Measurements from ENCODE around the gene SMAP1. TPM values are rescaled to one million over a fixed set of nuclear protein-coding genes. Genes with fewer than 3 reads are reported as not detected.

The SMAP1 gene
- total RNA-seq, 1 donor from 2014 or later: 21.7 TPM

DNA sequence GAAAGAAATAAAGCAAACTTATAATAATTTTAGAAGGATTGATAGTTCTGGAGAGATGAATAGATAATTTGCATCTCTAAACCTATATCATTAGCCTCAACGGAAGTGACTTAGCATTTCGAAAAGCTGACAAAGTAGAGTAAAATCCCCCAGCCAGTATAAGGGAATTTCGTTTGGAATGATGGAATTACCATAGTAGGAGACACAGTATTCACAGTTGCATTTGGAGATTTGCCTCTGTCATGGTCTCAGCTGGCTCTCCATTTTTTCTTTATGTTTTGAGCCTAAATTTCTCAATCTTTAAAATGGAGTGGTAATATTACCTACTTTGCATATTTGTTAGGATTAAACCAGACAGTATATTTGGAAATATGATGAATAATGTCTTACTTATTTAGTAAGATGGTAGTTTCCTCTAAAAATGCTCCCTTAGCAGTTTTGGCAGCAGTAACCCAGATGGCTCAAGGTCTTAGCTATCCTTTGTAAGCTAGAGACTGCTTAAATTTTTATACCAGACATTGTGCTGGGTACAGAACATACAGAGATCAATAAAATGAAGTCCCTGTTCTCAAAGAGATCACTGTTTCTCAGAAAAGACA, 58.2 kb downstream of the SMAP1 start:
- intact Hi-C loops (cut with DNase I): no loop called here
- H3K4me3 ChIP-seq: no peak overlapping the region
- TF ChIP-seq, protein P1, sequence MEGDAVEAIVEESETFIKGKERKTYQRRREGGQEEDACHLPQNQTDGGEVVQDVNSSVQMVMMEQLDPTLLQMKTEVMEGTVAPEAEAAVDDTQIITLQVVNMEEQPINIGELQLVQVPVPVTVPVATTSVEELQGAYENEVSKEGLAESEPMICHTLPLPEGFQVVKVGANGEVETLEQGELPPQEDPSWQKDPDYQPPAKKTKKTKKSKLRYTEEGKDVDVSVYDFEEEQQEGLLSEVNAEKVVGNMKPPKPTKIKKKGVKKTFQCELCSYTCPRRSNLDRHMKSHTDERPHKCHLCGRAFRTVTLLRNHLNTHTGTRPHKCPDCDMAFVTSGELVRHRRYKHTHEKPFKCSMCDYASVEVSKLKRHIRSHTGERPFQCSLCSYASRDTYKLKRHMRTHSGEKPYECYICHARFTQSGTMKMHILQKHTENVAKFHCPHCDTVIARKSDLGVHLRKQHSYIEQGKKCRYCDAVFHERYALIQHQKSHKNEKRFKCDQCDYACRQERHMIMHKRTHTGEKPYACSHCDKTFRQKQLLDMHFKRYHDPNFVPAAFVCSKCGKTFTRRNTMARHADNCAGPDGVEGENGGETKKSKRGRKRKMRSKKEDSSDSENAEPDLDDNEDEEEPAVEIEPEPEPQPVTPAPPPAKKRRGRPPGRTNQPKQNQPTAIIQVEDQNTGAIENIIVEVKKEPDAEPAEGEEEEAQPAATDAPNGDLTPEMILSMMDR (IDR thresholded peaks at IDR 0.05): no peak
- H3K9me3 ChIP-seq: no peaks in the 10 kb centered on the region
- H3K27ac ChIP-seq: no peak overlapping the region
- peaks cover 5% of the 10 kb centered on the region for H3K4me1 ChIP-seq
- ATAC-seq (no peak), DNase-seq (no peak)
- H3K27me3 ChIP-seq (ENCODE audit: low read depth): no peaks in the 10 kb centered on the region
- no peaks in the 10 kb centered on the region for H3K36me3 ChIP-seq

DNA sequence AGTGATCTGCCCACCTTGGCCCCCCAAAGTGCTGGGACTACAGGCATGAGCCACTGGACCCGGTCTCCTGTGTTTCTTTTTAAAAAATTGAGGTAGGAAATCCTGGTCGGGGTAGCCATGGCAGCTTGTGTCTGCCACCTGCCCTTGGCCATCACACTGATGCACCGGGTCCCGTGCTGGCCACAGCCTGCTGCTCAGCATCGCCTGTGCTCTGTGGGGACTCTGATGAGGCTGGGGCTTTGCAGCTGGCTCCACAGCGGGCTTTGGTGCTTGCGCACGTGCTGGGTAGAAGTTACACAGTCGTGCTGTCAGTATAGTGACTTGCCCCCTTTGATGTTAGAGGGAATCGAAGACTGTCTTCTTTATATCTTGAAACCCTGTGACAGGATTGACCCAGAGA, 66.7 kb downstream of the SMAP1 start:
- no peak overlapping the region for H3K4me3 ChIP-seq
- no peak for ATAC-seq
- no peaks in the 10 kb centered on the region for H3K9me3 ChIP-seq
- H3K27ac ChIP-seq: no peak overlapping the region
- H3K27me3 ChIP-seq (ENCODE audit: low read depth): no peaks in the 10 kb centered on the region
- peaks cover 19% of the 10 kb centered on the region for H3K36me3 ChIP-seq
- DNase-seq: no peak
- TF ChIP-seq, protein P1 (IDR thresholded peaks at IDR 0.05): no peak
- H3K4me1 ChIP-seq: no peaks in the 10 kb centered on the region
- intact Hi-C loops (cut with DNase I): no loop called here

DNA sequence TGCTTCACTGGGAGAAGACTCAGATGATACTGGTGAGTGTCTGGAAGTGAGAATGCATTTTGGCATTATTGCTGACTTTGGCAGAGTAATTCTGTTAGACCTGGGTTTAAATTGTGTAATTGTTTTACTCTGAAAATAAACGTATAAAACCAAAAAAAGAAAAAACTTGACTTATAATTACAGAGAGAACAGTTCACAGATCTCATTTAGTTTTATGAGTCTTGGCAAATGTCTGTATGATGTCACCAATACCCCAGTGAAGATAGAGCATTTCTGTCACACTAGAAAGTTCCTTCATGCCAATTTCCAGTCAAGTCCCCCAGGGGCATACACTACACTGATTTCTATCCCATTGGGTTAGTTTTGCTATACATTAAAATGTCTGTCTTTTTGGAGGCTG, 67.3 kb downstream of the SMAP1 start:
- no peaks in the 10 kb centered on the region for H3K4me1 ChIP-seq
- no peaks in the 10 kb centered on the region for H3K27me3 ChIP-seq (ENCODE audit: low read depth)
- no peak for ATAC-seq
- no peaks in the 10 kb centered on the region for H3K9me3 ChIP-seq
- no peak overlapping the region for H3K27ac ChIP-seq
- intact Hi-C loops (cut with DNase I): no loop called here
- DNase-seq: no peak
- TF ChIP-seq, protein P1 (IDR thresholded peaks at IDR 0.05): no peak
- no peak overlapping the region for H3K4me3 ChIP-seq
- H3K36me3 ChIP-seq: peaks cover 19% of the 10 kb centered on the region

DNA sequence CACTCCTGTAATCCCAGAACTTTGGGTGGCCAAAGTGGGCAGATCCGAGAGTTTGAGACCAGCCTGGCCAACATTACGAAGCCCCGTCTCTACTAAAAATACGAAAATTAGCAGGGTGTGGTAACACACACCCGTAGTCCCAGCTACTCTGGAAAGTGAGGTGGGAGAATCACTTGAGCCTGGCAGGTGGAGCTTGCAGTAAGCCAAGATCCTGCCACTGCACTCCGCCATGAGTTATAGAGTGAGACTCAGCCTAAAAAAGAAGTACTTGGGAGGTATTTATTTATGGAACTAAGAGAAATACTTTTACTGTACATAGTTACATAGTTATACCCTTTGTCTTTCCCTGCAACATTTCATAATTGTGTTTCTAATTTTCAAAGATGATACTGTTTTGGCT, 67.8 kb downstream of the SMAP1 start:
- no peak for DNase-seq
- no peaks in the 10 kb centered on the region for H3K27me3 ChIP-seq (ENCODE audit: low read depth)
- ATAC-seq: no peak
- TF ChIP-seq, protein P1 (IDR thresholded peaks at IDR 0.05): no peak
- no peaks in the 10 kb centered on the region for H3K9me3 ChIP-seq
- no peaks in the 10 kb centered on the region for H3K4me1 ChIP-seq
- H3K4me3 ChIP-seq: no peak overlapping the region
- intact Hi-C loops (cut with DNase I): no loop called here
- H3K36me3 ChIP-seq: peaks cover 19% of the 10 kb centered on the region
- no peak overlapping the region for H3K27ac ChIP-seq

DNA sequence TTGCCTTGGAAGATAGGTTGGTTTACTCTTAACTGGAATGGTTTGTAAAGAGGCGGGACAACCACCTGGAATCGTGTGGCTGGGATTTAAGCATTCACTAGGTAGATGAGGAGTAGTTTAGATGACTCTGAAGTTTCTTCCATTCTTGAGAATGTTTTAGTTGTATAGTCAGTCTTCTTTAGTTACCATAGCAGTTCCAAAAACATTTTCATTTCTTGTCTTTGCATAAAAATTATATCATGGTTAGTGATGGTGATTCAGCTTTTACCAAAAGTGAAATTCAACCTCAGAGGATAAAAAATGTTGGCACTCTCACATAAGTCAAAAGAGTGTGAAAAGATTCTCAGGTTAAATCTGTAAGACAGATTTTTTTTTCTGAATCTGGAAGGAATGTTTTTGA, 70.3 kb downstream of the SMAP1 start:
- Histone ChIP-seq H3K4me1 (no peaks in the 10 kb centered on the region), H3K9me3 (no peaks in the 10 kb centered on the region), H3K27ac (no peak overlapping the region), H3K4me3 (no peak overlapping the region), H3K36me3 (peaks cover 24% of the 10 kb centered on the region), H3K27me3 (ENCODE audit: low read depth) (no peaks in the 10 kb centered on the region)
- ATAC-seq: no peak
- intact Hi-C loops (cut with DNase I): no loop called here
- TF ChIP-seq, protein P1 (IDR thresholded peaks at IDR 0.05): no peak
- DNase-seq: no peak
